ENCODE measurements around the gene CPNE5.

The CPNE5 gene

DNA sequence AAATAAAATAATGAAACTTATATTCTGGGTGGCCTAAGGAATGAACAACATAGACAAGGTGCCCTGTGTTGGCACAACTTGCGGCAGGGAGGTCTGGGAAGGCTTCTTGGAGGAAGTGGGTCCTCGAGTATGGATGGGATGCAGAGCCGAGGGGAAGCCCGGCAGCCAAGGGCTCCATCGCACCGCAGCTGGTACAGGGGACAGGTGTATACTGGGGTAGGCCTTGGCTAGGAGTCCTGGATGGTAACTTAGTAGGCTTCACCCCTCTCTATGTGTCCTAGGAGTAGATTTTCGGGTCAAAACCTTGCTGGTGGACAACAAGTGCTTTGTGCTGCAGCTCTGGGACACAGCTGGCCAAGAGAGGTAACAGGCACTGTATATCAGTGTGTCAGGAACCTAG, 113.7 kb downstream of the CPNE5 start:
- TF ChIP-seq ZBTB7A (IDR thresholded peaks at IDR 0.05; ENCODE audit: low read depth): no peak
- no peak for TF ChIP-seq EP300 (IDR thresholded peaks at IDR 0.05; ENCODE audit: borderline replicate concordance)
- TF ChIP-seq YY1 (IDR thresholded peaks at IDR 0.05; ENCODE audit: low read depth): no peak

DNA sequence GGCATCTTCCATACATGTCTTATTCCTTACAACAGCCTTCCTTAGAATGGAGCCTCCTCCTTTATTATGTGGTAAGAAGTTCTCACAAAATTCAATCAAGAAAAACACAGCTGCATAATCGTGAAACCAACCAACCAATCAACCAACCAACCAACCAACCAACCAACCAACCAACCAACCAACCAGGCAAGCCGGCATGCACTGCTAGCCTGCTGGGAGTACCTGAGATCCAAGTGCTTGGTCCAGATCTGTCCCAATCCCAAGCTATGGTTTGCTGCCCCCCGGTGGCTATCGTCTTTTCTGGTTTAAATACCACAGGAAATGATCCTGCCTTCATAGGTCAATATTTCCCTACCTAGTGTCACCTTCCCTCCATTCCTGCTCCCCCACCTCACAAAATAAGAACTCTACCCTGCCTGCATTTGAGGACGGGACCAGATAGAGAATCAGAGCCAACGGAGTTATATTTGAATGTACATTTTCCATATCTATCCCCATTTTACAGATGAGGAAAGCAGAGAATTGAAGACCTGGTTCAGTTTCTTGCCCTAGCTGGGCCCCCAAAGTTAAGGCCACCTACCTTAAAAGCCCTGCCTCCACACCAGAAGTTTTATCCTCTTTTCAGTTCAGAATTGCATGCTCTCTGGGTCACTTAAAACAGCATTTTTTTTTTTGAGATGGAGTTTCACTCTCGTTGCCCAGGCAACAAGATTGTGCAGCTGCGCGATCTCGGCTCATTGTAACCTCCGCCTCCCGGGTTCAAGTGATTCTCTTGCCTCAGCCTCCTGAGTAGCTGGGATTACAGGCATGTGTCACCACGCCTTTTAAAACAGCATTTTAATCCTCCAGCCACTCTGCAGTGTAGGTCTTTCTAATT, 114.5 kb downstream of the CPNE5 start:
- no peak for TF ChIP-seq NFIC (IDR thresholded peaks at IDR 0.05)
- TF ChIP-seq EP300 (IDR thresholded peaks at IDR 0.05; ENCODE audit: borderline replicate concordance): no peak
- TF ChIP-seq RAD21 (IDR thresholded peaks at IDR 0.05; ENCODE audit: low read depth): peak; percentile 89
- TF ChIP-seq CEBPB (IDR thresholded peaks at IDR 0.05): no peak
- no peak for TF ChIP-seq TEAD4 (IDR thresholded peaks at IDR 0.05)

DNA sequence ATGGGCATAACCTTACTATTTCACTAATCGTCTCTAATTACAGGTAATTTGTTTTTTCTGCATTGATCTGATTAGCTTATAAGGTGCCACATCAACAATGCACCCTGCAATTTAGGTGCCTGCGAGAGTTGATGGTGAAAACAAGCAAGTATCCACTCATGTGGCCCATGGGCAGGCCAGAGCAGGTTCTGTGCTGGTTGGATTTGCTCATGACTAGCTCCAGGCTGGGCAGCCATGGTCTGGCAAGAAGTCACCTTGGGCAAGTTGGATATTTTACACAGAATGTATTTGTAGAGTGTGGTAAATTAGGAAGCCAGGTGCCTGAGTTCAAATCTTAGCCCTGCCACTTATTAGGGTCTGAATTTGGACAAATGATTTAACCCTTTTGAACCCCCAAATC, 116.4 kb downstream of the CPNE5 start:
- no peak for TF ChIP-seq EGR1 (IDR thresholded peaks at IDR 0.05)
- TF ChIP-seq, protein P1, sequence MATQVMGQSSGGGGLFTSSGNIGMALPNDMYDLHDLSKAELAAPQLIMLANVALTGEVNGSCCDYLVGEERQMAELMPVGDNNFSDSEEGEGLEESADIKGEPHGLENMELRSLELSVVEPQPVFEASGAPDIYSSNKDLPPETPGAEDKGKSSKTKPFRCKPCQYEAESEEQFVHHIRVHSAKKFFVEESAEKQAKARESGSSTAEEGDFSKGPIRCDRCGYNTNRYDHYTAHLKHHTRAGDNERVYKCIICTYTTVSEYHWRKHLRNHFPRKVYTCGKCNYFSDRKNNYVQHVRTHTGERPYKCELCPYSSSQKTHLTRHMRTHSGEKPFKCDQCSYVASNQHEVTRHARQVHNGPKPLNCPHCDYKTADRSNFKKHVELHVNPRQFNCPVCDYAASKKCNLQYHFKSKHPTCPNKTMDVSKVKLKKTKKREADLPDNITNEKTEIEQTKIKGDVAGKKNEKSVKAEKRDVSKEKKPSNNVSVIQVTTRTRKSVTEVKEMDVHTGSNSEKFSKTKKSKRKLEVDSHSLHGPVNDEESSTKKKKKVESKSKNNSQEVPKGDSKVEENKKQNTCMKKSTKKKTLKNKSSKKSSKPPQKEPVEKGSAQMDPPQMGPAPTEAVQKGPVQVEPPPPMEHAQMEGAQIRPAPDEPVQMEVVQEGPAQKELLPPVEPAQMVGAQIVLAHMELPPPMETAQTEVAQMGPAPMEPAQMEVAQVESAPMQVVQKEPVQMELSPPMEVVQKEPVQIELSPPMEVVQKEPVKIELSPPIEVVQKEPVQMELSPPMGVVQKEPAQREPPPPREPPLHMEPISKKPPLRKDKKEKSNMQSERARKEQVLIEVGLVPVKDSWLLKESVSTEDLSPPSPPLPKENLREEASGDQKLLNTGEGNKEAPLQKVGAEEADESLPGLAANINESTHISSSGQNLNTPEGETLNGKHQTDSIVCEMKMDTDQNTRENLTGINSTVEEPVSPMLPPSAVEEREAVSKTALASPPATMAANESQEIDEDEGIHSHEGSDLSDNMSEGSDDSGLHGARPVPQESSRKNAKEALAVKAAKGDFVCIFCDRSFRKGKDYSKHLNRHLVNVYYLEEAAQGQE (IDR thresholded peaks at IDR 0.05; ENCODE audit: low read depth): no peak
- no peak for TF ChIP-seq EP300 (IDR thresholded peaks at IDR 0.05; ENCODE audit: borderline replicate concordance)
- no peak for TF ChIP-seq TCF12 (IDR thresholded peaks at IDR 0.05; ENCODE audit: low read depth)
- no peak for TF ChIP-seq ZBTB7A (IDR thresholded peaks at IDR 0.05; ENCODE audit: low read depth)

DNA sequence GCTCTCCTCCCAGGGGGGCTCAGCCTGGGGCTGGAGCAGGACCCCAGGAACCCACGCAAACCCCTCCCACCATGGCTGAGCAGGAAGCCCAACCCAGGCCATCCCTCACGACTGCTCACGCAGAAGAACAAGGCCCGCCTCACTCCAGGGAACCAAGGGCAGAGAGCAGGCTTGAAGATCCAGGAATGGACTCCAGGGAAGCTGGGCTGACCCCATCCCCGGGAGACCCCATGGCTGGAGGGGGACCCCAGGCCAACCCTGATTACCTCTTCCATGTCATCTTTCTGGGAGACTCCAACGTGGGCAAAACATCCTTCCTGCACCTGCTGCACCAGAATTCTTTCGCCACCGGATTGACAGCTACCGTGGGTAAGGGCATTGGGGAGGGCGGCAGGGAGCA, 116.9 kb downstream of the CPNE5 start:
- TF ChIP-seq, protein P1 (IDR thresholded peaks at IDR 0.05; ENCODE audit: low read depth): no peak
- TF ChIP-seq NFIC (IDR thresholded peaks at IDR 0.05) (no peak), CEBPB (IDR thresholded peaks at IDR 0.05) (no peak), EGR1 (IDR thresholded peaks at IDR 0.05) (no peak), RAD21 (IDR thresholded peaks at IDR 0.05; ENCODE audit: low read depth) (no peak), CREB1 (IDR thresholded peaks at IDR 0.05; ENCODE audit: low read depth) (no peak), ZBTB7A (IDR thresholded peaks at IDR 0.05; ENCODE audit: low read depth) (no peak), TEAD4 (IDR thresholded peaks at IDR 0.05) (no peak), TAF1 (IDR thresholded peaks at IDR 0.05; ENCODE audit: low read depth) (no peak)
- TF ChIP-seq, protein P2, sequence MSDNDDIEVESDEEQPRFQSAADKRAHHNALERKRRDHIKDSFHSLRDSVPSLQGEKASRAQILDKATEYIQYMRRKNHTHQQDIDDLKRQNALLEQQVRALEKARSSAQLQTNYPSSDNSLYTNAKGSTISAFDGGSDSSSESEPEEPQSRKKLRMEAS (IDR thresholded peaks at IDR 0.05): no peak

DNA sequence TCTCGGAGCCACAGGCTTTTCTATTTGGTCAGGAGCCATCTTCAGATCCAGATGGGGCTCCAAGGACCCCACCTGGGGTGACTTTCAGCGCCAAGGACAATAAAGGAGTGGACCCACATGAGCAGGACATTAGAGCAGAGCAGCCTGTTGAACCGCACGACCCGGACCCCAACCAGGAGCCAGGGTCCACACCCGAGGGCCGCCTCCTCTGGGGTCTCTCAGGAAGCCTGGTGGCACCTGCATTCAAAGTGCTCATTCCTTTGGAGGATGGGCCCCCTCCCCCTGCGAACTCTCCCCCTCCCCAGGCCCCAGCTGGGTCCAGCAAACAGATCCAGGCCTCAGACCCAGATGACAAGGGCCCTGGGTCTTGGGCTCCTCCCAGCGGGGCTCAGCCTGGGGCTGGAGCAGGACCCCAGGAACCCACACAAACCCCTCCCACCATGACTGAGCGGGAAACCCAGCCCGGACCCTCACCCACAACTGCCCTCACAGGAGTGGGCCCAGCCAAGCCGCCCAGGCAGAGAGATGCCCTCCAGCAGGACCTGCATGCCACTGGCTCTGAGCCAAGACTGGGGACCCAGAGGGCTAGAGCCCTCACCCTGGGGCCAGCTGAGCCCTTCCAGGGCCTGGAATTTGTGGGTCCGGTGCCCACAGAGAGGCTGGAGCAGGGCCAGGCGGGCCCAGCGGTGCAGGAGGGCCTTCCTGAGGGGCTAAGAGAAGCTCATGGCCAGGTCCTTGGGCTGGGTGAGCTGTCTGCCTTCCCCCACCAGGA, 117.7 kb downstream of the CPNE5 start:
- TF ChIP-seq NFIC (IDR thresholded peaks at IDR 0.05) (peak; percentile 35; the same call in 1 of the 2 replicates), CEBPB (IDR thresholded peaks at IDR 0.05) (no peak), TCF12 (IDR thresholded peaks at IDR 0.05; ENCODE audit: low read depth) (no peak), RAD21 (IDR thresholded peaks at IDR 0.05; ENCODE audit: low read depth) (no peak), ZBTB7A (IDR thresholded peaks at IDR 0.05; ENCODE audit: low read depth) (no peak)
- TF ChIP-seq, protein P1 (IDR thresholded peaks at IDR 0.05; ENCODE audit: low read depth): no peak
- TF ChIP-seq, protein P2 (IDR thresholded peaks at IDR 0.05): no peak
